ENCODE results near the gene TGFB1. TPM values are rescaled to one million over a fixed set of nuclear protein-coding genes. Genes with fewer than 3 reads are reported as not detected.

TGFB1 gene
- total RNA-seq, 1 donor from 2014 or later, result 4.5 TPM

DNA sequence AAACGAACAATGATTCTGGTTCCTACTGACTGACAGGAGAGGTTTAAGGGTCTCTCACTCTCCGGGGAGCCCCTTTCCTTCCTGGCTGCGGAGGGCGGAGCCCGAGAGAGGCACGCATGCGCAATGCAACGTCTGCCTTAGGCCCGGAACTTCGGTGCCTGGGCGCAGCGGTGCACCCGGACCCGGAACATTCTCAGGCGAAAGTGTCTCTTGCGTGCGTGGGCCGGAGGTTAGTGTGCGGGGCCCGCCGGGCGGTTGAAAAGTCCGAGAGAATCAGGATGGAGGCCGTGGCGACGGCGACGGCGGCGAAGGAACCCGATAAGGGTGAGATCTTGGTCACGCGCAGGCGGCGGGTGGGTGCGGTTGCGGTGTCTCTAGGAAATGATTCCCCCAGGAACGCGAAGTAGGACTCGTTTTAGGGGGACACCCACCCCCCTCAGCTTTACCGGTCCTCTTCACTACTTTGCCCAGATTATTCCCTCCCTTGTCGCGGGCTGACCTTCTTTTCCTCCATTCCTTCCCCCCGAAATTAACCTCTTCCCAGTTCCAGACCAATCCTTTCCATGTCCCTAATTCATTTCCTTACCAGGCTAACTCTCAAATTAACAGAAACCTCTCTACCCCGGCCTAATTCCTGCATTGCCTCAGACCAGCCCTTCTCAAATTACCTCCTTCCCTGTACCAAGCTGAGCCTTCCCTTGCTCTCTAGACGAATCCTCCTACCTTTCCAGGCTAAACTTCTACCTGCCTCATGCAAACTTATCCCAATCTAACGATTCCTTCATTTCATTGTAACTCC, 43.5 kb downstream of the TGFB1 start, which contains the start of gene CCDC97:
Gene CCDC97 (plus strand): TSS at position 140 of the 799 bp plus-strand sequence. CDS start 139 bp downstream, at position 279.
- peak within 1 kb of the TSS; percentile 58 for H3K4me3 ChIP-seq (ENCODE audit: low read depth, low read length)
- no peak for FAIRE-seq
- peak; percentile 66 for DNase-seq (ENCODE audit: low read depth)
- H3K27me3 ChIP-seq (ENCODE audit: control insufficient read depth, insufficient read depth, low read length), result no peaks in the 10 kb centered on the region
- peaks cover 15% of the 10 kb centered on the region for H3K36me3 ChIP-seq (ENCODE audit: control insufficient read depth, insufficient read depth, low read length)
- TF ChIP-seq CTCF (IDR thresholded peaks at IDR 0.05; ENCODE audit: insufficient read depth, low read length, severe bottlenecking), result no peak

DNA sequence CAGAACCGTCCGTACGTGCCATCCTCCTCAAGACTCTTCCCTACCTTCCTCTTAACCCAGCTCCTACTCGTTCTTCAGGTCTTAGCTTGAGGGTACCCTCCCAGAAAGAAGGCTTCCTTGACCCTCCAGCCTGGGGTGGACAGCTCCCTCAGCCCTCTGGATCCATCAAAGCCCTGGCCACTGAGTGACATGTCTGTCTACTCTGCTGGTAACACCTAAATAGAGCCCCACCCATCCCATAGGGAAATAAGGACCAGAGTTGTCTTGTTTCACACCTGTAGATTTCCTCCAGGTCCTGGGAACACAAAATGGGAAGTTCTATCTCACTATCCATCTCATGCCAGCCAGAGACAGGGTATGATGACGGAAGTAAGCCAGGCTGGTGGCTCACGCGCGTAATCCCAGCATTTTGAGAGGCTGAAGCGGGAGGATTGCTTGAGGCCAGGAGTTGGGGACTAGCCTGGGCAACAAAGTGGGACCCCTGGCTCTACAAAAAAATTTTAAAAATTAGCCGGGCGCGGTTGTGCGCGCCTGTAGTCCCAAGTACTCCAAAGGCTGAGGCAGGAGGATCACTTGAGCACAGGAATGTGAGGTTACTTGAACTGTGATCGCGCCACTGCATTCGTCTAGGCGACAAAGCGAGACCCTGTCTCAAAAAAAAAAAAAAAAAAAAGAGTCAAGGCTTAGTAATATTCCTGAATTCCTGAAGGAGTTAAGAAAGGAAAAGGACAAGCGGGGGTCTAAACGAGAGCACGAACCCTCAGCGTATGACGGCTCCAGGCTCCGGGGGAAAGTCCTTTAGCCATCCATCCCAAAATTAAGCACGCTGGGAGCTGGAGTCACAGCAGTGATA, 44.3 kb downstream of the TGFB1 start:
- FAIRE-seq (no peak), DNase-seq (ENCODE audit: low read depth) (peak; percentile 35)
- H3K36me3 ChIP-seq (ENCODE audit: control insufficient read depth, insufficient read depth, low read length), result peaks cover 20% of the 10 kb centered on the region
- H3K27me3 ChIP-seq (ENCODE audit: control insufficient read depth, insufficient read depth, low read length), result no peaks in the 10 kb centered on the region
- no peak for TF ChIP-seq CTCF (IDR thresholded peaks at IDR 0.05; ENCODE audit: insufficient read depth, low read length, severe bottlenecking)
- H3K4me3 ChIP-seq (ENCODE audit: low read depth, low read length), result peak overlapping the region; percentile 58

- peak; percentile 79 for DNase-seq (ENCODE audit: low read depth)
- Histone ChIP-seq H3K4me3 (ENCODE audit: low read depth, low read length) (no peak overlapping the region), H3K27me3 (ENCODE audit: control insufficient read depth, insufficient read depth, low read length) (no peaks in the 10 kb centered on the region), H3K36me3 (ENCODE audit: control insufficient read depth, insufficient read depth, low read length) (peaks cover 23% of the 10 kb centered on the region)
- peak; percentile 95 for TF ChIP-seq CTCF (IDR thresholded peaks at IDR 0.05; ENCODE audit: insufficient read depth, low read length, severe bottlenecking)
- no peak for FAIRE-seq
These were observed 45.1 kb downstream of the TGFB1 start for GRCh38 chr19:41308450-41309179.

DNA sequence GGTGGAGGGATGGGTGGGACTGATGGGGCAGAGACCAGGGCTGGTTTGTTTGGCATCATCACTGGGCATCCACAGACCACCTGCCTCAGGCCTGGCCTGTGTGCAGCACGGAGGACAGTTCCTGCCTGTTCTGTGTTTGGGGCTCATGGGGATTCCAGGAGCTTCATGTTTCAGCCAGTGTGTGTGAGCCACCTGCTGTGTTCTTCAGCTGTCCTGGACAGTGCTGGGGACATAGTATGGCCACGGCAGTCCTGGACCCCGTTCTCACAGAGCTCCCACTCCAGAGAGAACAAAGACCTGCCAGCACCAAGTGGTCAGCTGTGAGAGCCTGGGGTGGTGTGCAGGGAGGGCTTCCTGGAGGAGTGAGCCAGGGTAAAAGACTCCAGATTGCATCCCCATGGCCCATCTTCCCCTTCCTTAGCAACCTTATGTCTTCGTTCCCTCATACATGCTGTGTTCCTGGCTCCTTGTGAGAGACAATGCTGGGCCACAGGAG, 45.7 kb downstream of the TGFB1 start:
- FAIRE-seq, result no peak
- no peak overlapping the region for H3K4me3 ChIP-seq (ENCODE audit: low read depth, low read length)
- peaks cover 17% of the 10 kb centered on the region for H3K36me3 ChIP-seq (ENCODE audit: control insufficient read depth, insufficient read depth, low read length)
- no peak for DNase-seq (ENCODE audit: low read depth)
- no peak for TF ChIP-seq CTCF (IDR thresholded peaks at IDR 0.05; ENCODE audit: insufficient read depth, low read length, severe bottlenecking)
- no peaks in the 10 kb centered on the region for H3K27me3 ChIP-seq (ENCODE audit: control insufficient read depth, insufficient read depth, low read length)

GRCh38 chr19:41307090-41307875, 46.4 kb downstream of the TGFB1 start:
- peaks cover 23% of the 10 kb centered on the region for H3K36me3 ChIP-seq (ENCODE audit: control insufficient read depth, insufficient read depth, low read length)
- no peak overlapping the region for H3K4me3 ChIP-seq (ENCODE audit: low read depth, low read length)
- H3K27me3 ChIP-seq (ENCODE audit: control insufficient read depth, insufficient read depth, low read length), result no peaks in the 10 kb centered on the region
- no peak for TF ChIP-seq CTCF (IDR thresholded peaks at IDR 0.05; ENCODE audit: insufficient read depth, low read length, severe bottlenecking)
- DNase-seq (ENCODE audit: low read depth) (no peak), FAIRE-seq (no peak)

All from bronchial epithelial cell (primary cell).